Tibial nerve (tissue), 4 donors: ENCODE results near the gene MATN1. TPM values are rescaled to one million over a fixed set of nuclear protein-coding genes. Genes with fewer than 3 reads are reported as not detected.

ENCODE experiments used
- DNase-seq, 2 donors: peaks; one replicate each; pipeline ENCODE4 v3.0.0-alpha.2; 2019; ENCODE audit warnings: low spot score in 2 of 2
- H3K27ac ChIP-seq, 4 donors: fragments of 200-600 bp; sonication (generic) in 3 of 4; one replicate each; pipeline ENCODE4 v1.5.1; 2017 to 2019; ENCODE audit warnings: mild to moderate bottlenecking in 1 of 4
- H3K27me3 ChIP-seq, 2 donors: fragments of 200-600 bp; sonication (generic) in 1 of 2; one replicate each; pipeline versions ENCODE4 v1.5.1 to v1.6.0; 2017 to 2019
- H3K36me3 ChIP-seq, 3 donors: fragments of 200-600 bp; sonication (generic); one replicate each; pipeline ENCODE4 v1.5.1; 2018 to 2019
- H3K4me1 ChIP-seq, 4 donors: fragments of 200-600 bp; sonication (generic) in 3 of 4; one replicate each; pipeline ENCODE4 v1.5.1; 2017 to 2019
- H3K4me3 ChIP-seq, 4 donors: fragments of 200-600 bp; sonication (generic) in 3 of 4; one replicate each; pipeline ENCODE4 v1.5.1; 2017 to 2019; ENCODE audit warnings: mild to moderate bottlenecking in 1 of 4, moderate library complexity in 1 of 4
- H3K9me3 ChIP-seq, 4 donors: fragments of 200-600 bp; sonication (generic) in 3 of 4; one replicate each; pipeline ENCODE4 v1.5.1; 2017 to 2019
- CTCF ChIP-seq, 5 experiments: fragments of 200-600 bp in 3 of 5; fragments of 450-650 bp in 2 of 5; sonication (generic) in 3 of 5; IDR thresholded peaks; one replicate each; pipeline ENCODE4 v1.5.1; 2016 to 2019; ENCODE audit warnings: antibody characterized with exemption in 5 of 5, mild to moderate bottlenecking in 3 of 5, moderate library complexity in 2 of 5
- EP300 ChIP-seq, 2 donors: sonication (generic); formaldehyde crosslinking; IDR thresholded peaks; one replicate each; pipeline ENCODE4 v1.6.1; 2017; ENCODE audit warnings: antibody characterized with exemption in 2 of 2, mild to moderate bottlenecking in 1 of 2
- POLR2A ChIP-seq, 2 donors: fragments of 450-650 bp; IDR thresholded peaks; one replicate each; pipeline ENCODE4 v1.6.1; 2017; ENCODE audit warnings: antibody characterized with exemption in 2 of 2, mild to moderate bottlenecking in 2 of 2, moderate library complexity in 2 of 2
- WGBS, 2 donors: methylation state at CpG; one replicate each; pipeline ENCODE4 v1.1.5; 2018; 5-methylcytosine and 5-hydroxymethylcytosine counted together
- total RNA-seq, 4 donors: library from RNA; depleted of rRNA; stranded (reverse); fragments of >200 nt; gene quantifications; one replicate each; pipeline ENCODE4 v1.1.0, GENCODE V29; 2016

The MATN1 gene
- total RNA-seq, 4 donors from 2014 or later: not detected

GRCh38 chr1:30735668-30736498, 12.5 kb upstream of the MATN1 start:
- Histone ChIP-seq H3K27me3 (no peaks in the 10 kb centered on the region), H3K4me1 (peaks cover 0 to 10% (median 9%) of the 10 kb centered on the region in 4 donors), H3K4me3 (no peak overlapping the region), H3K9me3 (no peaks in the 10 kb centered on the region), H3K27ac (no peak overlapping the region), H3K36me3 (peaks cover 0 to 6% (median 3%) of the 10 kb centered on the region in 3 donors)
- DNase-seq: no peak
- TF ChIP-seq POLR2A (IDR thresholded peaks at IDR 0.05) (no peak), EP300 (IDR thresholded peaks at IDR 0.05) (no peak), CTCF (IDR thresholded peaks at IDR 0.05) (no peak)
- WGBS, 2 donors: 90 to 93% methylated on average over 6 of the region's 6 CpGs

- WGBS, 2 donors: 94% methylated on average over 6 of the region's 6 CpGs
These were observed 11.7 kb upstream of the MATN1 start for GRCh38 chr1:30735124-30735523.

GRCh38 chr1:30734580-30734979, 11.2 kb upstream of the MATN1 start:
- Histone ChIP-seq H3K9me3 (no peaks in the 10 kb centered on the region), H3K4me1 (peaks cover 0 to 20% (median 17%) of the 10 kb centered on the region in 4 donors), H3K27ac (no peak overlapping the region), H3K27me3 (no peaks in the 10 kb centered on the region), H3K36me3 (peaks cover 0 to 6% (median 3%) of the 10 kb centered on the region in 3 donors), H3K4me3 (no peak overlapping the region)
- TF ChIP-seq POLR2A (IDR thresholded peaks at IDR 0.05): no peak
- TF ChIP-seq EP300 (IDR thresholded peaks at IDR 0.05): no peak
- TF ChIP-seq CTCF (IDR thresholded peaks at IDR 0.05): no peak
- no peak for DNase-seq
- WGBS, 2 donors: 97 to 98% methylated on average over 4 of the region's 4 CpGs

More at GRCh38 chr1:30735124-30735523, 11.7 kb upstream of the MATN1 start:
- peaks cover 0 to 16% (median 15%) of the 10 kb centered on the region in 4 donors for H3K4me1 ChIP-seq
- peaks cover 0 to 6% (median 3%) of the 10 kb centered on the region in 3 donors for H3K36me3 ChIP-seq
- TF ChIP-seq EP300 (IDR thresholded peaks at IDR 0.05) (no peak), POLR2A (IDR thresholded peaks at IDR 0.05) (no peak), CTCF (IDR thresholded peaks at IDR 0.05) (no peak)
- no peak for DNase-seq
- H3K4me3 ChIP-seq: no peak overlapping the region
- H3K27me3 ChIP-seq: no peaks in the 10 kb centered on the region
- H3K27ac ChIP-seq: no peak overlapping the region
- H3K9me3 ChIP-seq: no peaks in the 10 kb centered on the region

- Histone ChIP-seq H3K4me1 (peaks cover 0 to 22% (median 17%) of the 10 kb centered on the region in 4 donors), H3K27me3 (no peaks in the 10 kb centered on the region), H3K9me3 (no peaks in the 10 kb centered on the region), H3K4me3 (no peak overlapping the region), H3K36me3 (peaks cover 0 to 6% (median 3%) of the 10 kb centered on the region in 3 donors), H3K27ac (peak overlapping the region in 2 of 4 donors; percentile 62 to 68)
- DNase-seq: no peak
- TF ChIP-seq POLR2A (IDR thresholded peaks at IDR 0.05): no peak
- TF ChIP-seq EP300 (IDR thresholded peaks at IDR 0.05): no peak
- no peak for TF ChIP-seq CTCF (IDR thresholded peaks at IDR 0.05)
- 91 to 94% methylated on average over 4 of the region's 4 CpGs for WGBS, 2 donors
These were observed 10.7 kb upstream of the MATN1 start for GRCh38 chr1:30734106-30734505.

- TF ChIP-seq CTCF (IDR thresholded peaks at IDR 0.05) (no peak), POLR2A (IDR thresholded peaks at IDR 0.05) (no peak), EP300 (IDR thresholded peaks at IDR 0.05) (no peak)
- no peak for DNase-seq
- H3K4me1 ChIP-seq: peaks cover 0 to 22% (median 17%) of the 10 kb centered on the region in 4 donors
- peaks cover 0 to 5% (median 3%) of the 10 kb centered on the region in 3 donors for H3K36me3 ChIP-seq
- peak overlapping the region in 3 of 4 donors; percentile 17 to 68 (median 62) for H3K27ac ChIP-seq
- no peaks in the 10 kb centered on the region for H3K27me3 ChIP-seq
- 50 to 58% methylated on average over 8 of the region's 8 CpGs for WGBS, 2 donors
- H3K4me3 ChIP-seq: no peak overlapping the region
- H3K9me3 ChIP-seq: no peaks in the 10 kb centered on the region
These were observed 10.1 kb upstream of the MATN1 start for GRCh38 chr1:30733493-30733892.
